ENCODE data around the gene SPO11.

GRCh38 chr20:57375652-57376230, 46.1 kb downstream of the SPO11 start:
- no peak for TF ChIP-seq CTCF (IDR thresholded peaks at IDR 0.05)
- no peak for TF ChIP-seq ZFX (IDR thresholded peaks at IDR 0.05; ENCODE audit: borderline replicate concordance)

Data from 22Rv1 (cell line).